Measurements from ENCODE around the gene ZNF423.

Gene ZNF423

DNA sequence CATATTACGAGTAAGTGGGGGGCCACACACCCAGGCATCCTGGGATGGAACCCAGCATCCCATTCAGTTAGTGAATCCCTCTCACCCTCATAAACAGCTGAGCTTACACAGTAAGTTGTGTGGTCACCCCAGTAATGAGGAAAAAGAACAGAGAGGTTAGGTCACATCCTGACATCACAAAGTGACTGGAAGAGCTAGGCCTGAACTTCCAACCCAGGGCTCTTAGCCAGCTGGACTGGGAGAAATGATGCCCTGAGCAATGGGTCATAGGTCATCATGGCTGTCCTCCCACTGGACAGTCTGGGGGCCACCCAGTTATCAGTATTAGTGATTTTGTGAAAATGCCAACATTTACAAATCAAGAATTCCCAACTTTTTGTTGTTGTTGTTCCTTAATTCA is 205.3 kb downstream of the ZNF423 start:
- TF ChIP-seq, protein P1, sequence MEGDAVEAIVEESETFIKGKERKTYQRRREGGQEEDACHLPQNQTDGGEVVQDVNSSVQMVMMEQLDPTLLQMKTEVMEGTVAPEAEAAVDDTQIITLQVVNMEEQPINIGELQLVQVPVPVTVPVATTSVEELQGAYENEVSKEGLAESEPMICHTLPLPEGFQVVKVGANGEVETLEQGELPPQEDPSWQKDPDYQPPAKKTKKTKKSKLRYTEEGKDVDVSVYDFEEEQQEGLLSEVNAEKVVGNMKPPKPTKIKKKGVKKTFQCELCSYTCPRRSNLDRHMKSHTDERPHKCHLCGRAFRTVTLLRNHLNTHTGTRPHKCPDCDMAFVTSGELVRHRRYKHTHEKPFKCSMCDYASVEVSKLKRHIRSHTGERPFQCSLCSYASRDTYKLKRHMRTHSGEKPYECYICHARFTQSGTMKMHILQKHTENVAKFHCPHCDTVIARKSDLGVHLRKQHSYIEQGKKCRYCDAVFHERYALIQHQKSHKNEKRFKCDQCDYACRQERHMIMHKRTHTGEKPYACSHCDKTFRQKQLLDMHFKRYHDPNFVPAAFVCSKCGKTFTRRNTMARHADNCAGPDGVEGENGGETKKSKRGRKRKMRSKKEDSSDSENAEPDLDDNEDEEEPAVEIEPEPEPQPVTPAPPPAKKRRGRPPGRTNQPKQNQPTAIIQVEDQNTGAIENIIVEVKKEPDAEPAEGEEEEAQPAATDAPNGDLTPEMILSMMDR (IDR thresholded peaks at IDR 0.05; ENCODE audit: low read depth, low read length), result no peak
- no peak for DNase-seq (ENCODE audit: extremely low read depth, low read depth)

DNA sequence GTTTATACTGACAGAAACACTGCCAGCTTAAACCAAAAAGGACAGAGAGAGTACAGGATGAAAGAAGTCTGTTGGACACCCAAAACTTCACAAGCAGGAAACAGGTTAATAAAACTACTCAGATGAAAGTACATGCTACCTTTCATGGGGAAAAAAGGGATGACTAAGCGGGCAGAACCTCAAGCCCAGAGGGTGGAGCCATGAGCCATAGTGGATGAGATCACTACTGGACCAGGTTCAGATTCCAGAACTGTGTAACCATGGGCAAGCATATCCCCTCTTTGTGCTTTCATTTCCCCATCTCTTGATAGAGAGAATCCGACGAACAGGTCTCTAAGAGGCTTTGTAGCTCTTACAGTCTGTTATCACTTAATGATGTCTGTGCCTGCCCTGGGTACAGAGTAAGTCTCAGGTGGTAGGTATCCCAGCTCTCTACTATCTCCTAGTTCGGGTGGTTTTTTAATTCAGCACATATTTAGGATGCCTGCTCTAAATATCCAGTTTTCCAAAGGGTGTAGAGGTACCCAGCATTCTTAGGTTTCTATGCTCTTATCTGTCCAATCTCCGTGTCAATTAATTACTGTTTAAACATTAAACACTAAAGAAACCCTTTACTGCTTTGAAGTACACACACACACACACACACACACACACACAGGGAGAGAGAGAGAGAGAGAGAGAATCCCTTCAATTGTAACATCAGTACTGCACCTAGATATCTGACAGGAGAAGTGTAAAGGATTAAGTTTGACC is 206.7 kb downstream of the ZNF423 start:
- DNase-seq (ENCODE audit: extremely low read depth, low read depth), result no peak
- TF ChIP-seq, protein P1 (IDR thresholded peaks at IDR 0.05; ENCODE audit: low read depth, low read length), result no peak

DNA sequence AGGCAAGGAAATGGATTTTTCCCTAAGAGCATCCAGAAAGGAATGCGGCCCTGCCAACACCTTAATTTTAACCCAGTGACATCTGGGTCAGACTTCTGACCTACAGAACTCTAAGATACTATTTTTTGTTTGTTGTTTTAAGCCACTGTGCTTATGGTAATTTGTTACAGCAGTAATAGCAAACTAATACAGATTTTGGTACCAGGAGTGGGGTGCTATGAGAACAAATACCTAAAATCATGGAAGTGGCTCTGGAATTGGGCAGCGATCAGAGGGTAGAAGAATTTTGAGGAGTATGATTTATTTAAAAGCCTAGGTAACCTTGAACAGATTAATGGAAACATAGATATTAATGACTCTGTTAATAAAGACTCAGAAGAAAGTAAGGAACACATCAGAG is 208.2 kb downstream of the ZNF423 start:
- TF ChIP-seq, protein P1 (IDR thresholded peaks at IDR 0.05; ENCODE audit: low read depth, low read length), result no peak
- no peak for DNase-seq (ENCODE audit: extremely low read depth, low read depth)

DNA sequence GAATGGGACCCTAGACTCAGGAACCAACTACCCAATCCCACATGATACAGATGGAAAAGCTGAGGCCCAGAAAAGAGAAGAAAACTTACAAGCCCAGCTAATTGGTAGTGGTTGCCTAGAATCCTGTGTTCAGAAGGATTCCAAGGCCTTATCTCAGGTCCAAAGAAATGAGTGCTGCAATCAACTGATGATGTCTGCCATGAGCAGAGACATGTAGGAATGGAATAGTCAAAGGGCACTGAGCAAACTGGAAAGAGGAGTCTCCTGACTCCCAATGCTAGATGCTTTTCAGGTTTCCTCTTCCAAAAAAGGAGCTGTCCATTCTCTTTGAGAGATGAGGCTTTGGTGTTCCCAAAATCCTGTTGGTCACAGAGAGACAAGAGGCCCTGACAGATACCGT is 210.6 kb downstream of the ZNF423 start:
- no peak for DNase-seq (ENCODE audit: extremely low read depth, low read depth)
- TF ChIP-seq, protein P1 (IDR thresholded peaks at IDR 0.05; ENCODE audit: low read depth, low read length), result no peak

DNA sequence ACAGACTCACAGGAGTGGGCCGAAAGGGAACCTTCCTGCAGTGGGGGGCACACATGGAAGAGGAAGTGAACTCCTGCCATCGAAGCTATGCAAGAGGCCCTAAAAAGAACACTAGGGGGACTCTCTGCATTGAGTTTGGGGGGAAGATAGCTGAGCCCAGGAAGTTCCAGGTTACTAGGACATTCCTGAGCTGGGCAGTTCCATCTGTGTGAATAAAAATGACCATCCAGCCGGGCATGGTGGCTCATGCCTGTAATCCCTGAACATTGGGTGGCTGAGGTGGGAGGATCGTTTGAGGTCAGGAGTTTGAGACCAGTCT is 211.8 kb downstream of the ZNF423 start:
- no peak for DNase-seq (ENCODE audit: extremely low read depth, low read depth)

DNA sequence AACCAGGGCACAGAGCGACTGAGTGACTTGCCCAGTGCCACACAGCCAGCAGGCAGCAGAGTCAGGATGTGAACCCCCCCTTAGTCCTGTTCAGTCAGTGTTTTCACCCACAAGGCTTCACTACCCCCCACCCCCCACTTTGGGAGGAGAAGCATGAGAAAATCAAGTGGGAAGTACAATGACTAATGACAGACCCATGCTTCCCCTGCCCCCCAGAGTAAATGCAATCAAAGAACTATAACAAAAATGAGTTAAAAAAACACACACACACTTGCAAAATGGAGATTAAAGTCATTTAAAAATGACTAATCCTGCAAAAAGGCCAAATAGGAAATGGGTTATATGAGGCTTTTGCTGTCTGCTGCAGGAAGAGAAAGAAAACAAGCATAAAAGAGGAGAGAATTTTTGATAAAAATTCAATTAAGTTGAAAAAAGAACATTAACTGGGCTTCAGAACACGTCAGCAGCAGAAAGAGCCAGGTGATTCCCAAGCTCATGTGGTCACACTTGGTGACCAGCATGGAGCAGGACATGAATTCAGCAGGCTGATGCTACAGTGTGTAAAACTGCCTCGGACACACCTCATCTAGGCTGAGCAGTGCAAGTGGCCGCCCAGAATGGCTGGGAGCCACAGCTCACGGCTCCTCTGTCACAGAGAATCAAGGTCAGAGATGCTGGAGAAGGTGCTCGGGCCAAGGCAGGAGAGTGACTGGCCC is 212.3 kb downstream of the ZNF423 start:
- TF ChIP-seq, protein P1 (IDR thresholded peaks at IDR 0.05; ENCODE audit: low read depth, low read length), result no peak
- DNase-seq (ENCODE audit: extremely low read depth, low read depth), result peak; percentile 62

More for the DNA sequence above, 211.8 kb downstream of the ZNF423 start:
- TF ChIP-seq, protein P1 (IDR thresholded peaks at IDR 0.05; ENCODE audit: low read depth, low read length), result peak; percentile 43

DNA sequence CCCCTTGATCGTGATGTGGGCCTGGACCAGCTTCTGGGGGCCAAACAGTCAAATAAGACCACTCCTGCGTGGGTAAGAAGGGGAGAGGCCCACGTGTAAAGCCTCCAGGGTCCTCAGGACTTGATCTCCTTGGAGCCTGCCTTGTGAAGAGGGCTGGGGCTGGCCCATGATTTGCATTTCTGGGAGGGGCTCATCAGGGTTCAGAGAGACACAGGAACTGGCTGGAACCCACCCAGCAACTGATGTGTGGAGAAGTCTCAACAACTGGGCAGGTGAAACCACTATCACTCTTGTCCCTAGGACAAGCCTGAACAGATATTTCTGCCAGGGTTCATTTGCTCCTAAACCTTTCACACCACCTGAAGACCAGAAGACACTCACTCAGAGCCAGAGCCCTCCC is 214.7 kb downstream of the ZNF423 start:
- TF ChIP-seq, protein P1 (IDR thresholded peaks at IDR 0.05; ENCODE audit: low read depth, low read length), result no peak

More for the DNA sequence above, 214.7 kb downstream of the ZNF423 start:
- DNase-seq (ENCODE audit: extremely low read depth, low read depth), result no peak

Data from AG09319 (cell line).